22Rv1 (cell line): Measurements from ENCODE around the gene PCDH15.

ENCODE experiments used
- CTCF ChIP-seq: fragments of 450-650 bp; IDR thresholded peaks from 2 replicates; pipeline ENCODE4 v1.5.1; 2017; ENCODE audit warnings: mild to moderate bottlenecking
- ZFX ChIP-seq: fragments of 450-650 bp; IDR thresholded peaks from 2 replicates; pipeline ENCODE4 v1.6.1; 2017; ENCODE audit warnings: antibody characterized with exemption, borderline replicate concordance

GRCh38 chr10:54444170-54444569 is 356.9 kb downstream of the PCDH15 start:
- no peak for TF ChIP-seq CTCF
- no peak for TF ChIP-seq ZFX
